D341Med (cell line): Measurements from ENCODE around the gene THSD4.

ENCODE experiments used
- DNase-seq: peaks from one replicate; pipeline ENCODE4 v3.0.0; 2012; ENCODE audit warnings: low spot score

Gene THSD4

DNA sequence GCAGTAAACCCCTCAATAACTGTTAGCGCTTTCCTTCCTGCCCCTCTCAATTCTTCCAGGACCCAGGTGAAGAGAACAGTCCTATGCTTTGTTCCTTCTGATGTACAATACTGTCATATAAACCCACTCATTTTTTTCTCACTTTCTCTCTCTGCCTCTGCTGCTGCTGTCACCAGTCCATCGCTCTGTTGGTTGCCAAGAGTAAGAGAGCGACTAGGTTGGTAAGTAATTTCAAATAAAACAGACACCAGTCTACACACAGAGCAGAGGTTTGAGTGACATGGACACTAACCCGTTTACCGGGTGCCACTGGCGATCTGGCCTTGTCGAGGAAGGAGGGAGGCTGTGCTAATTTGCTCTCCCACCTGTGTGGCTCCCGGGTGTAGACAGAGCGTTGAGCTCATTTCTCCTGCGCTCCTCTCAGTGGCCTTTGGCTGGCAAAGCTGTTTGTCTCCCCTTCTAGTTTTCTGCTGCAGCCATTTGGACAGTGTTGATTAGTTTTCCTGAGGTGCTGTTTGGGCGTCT, 215.4 kb downstream of the THSD4 start:
- DNase-seq: no peak

DNA sequence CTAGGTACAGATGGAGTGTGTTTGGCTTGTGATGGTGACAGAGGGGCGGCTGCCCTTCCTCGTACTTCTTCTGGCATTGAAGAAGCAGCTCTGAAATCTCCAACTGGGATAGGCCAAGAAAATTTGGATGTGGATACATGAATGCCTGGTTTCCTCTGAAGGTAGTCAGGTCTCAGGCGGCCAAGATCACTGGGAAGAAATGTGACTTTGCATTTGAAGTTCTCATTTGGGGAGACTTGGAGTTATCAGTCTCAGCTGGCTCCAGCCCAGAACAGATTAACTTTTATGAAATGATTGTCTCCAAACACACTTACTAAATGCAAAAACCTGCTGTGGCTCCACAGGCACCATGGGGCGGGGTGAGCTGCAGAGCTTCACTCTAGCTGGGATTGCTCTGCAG, 215.9 kb downstream of the THSD4 start:
- no peak for DNase-seq

DNA sequence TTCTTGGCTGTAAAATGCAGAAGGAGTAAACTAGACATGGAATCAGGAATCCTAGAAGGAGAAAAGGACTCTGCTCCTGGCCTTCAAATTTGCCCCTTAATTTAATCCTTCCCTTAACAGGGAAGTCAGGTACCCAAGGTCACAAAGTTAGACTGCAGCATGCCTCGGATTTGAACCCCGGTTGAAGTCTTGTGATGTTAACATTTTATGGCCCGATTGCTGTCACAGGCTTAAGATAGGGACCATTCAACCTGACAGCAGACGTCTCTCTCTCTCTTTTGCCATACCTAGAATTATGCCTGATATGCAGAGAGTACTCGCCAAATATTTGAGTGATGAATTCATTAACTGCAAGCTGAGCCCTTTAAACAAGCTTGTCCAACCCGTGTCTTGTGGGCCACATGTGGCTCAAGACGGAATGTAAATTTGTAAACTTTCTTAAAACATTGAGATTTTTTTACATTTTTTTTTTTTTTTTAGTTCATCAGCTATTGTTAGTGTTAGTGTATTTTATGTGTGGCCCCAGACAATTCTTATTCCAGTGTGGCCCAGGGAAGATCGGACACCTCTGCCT, 217.2 kb downstream of the THSD4 start:
- no peak for DNase-seq

DNA sequence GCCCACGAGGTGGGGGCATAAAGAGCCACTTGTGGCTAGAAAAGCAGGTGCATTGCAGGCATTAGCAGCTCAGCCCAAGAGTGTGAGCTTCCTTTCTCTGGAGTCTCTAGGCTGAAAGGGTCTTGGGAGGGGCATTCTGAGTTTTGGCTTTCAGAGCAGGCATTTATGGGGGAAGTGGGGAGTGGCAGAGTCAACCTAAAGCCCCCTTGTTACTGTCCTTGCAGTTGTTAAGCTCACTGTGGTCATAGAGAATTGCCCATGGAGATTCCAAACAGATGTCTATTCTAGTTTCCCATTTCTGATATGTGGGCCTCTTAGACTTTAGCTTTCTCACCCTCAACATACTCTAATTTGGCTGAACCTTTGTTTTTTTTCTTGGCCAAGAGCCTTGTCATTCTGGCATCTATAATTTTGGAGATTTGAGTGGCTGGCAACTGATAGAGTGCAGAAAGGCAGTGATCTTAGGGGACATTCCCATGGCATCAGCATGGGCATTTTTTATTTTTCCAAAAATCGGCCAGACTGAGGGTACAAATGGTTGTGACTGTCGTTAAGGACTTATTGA, 217.9 kb downstream of the THSD4 start:
- DNase-seq: no peak

DNA sequence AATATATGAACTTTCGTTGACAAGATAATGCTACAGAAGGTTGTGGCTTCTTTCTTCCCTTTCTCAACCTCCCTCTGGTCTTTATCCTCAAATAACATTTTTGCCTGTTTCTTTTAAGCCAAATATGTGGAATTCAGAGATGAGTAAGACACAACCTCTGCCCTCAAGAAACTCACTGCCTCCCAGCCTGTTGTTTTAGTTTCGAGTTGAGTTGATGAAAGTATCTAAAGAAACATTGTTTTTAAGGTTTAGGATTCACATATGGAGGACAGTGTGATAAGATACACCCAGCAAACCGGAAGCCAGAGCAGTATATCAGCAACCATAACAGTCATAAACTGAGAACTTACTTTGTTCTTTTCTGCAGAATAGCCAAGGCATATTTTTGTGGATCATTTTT, 218.6 kb downstream of the THSD4 start:
- DNase-seq: no peak

DNA sequence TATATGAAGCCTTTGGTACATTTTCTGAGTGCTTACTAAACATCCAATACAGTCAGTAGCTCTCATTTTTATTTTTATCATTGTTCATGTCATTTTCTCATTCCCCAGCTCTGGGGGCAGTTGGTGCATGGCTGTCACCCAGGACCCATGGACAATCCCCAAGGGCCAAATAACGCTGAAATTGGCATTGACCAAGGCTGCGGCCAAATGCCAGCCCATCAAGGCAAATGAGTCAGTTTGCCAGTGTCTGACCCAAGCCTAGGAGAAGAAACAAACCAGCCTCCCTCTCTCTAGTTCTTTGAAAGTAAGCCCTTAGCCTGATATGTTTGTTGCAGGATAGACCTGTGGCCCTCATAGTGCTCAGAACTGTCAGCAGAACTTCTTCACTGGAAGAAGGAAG, 219.2 kb downstream of the THSD4 start:
- DNase-seq: no peak

DNA sequence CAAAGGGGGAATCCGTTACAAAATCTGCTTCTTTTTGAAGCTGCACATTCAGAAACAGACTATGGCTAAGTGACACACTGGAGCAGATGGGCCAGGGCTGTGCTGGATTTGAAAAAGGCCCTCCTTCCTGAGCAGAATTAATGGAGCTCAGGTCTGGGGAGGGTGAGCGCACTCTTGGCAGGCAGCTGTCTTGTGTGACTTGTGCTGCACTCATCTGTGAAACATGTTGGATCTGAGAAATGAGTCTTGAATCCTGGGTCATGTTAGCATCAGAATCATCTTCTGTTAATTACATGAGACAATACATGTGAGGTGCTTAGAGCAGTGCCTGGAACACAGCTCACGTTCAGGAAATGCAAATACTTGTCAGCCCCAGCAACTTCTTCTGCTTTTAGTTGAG, 219.6 kb downstream of the THSD4 start:
- no peak for DNase-seq

DNA sequence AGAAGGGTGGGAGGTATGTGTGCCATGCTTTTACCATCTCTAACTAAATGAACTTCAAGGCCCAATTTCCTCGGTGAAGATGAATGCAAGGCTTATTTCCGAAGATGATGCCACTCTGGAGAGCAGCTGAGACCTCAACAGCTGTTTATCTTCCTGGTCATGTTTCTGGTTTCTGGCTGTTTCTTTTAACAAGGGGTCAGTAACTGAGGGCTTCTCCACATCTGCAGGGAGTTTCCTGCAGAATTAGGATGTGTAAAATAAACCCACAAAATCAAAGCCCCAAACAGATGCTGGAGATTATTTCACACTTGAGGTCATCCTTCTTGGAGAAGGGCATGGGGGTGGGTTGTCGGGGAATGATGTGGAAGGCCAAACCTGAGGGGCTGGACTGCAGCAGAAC, 220.3 kb downstream of the THSD4 start:
- no peak for DNase-seq

DNA sequence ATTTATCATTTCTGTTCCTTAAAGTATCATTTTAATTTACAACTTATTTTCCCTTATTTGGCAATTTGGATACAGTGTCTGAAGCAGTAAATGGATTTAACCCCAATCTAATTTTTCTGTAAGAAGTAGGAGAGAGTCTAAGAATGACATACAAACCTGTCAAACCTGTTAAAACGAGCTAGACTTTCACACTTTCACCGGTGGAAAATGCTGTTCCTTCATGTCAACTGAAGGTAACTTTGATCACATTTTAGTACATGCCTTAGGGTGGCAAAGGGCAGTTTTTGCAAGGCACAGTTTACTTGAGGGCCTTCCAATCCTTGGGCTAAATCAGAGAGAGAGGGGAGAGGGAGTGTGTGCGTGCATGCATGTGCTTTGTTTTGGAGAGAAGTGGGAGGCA, 221.4 kb downstream of the THSD4 start:
- DNase-seq: no peak

DNA sequence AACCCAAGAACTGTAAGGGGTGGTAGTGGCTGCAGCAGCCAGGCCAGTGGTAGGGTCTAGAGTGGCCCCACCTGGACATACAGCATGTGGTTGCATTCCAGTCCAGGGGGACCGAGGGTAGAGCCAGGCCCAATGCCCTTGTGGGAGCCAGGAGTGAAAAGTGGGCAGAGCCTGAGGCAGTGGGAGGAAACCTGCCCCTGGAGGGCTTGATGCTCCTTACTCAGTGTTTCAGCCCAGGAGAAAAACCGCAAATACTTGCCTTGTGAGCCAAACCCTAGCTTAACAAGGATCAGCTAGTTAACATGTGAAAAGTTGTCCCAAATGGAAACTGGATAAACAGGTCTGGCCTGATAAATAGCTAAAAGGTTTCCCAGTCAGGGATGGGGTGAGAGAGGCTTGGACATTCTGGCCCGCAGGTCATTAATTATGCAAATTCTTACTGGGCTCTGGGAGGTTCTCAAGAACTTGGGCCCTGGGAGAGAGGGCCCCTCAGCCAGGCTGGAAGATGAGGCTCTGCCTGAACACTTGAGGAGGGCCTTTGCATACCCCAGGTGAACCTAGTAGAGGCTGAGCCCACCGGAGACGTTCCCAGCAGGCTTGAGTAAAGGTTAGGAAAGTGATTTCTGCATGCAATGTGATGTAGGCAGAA, 222.1 kb downstream of the THSD4 start:
- no peak for DNase-seq

DNA sequence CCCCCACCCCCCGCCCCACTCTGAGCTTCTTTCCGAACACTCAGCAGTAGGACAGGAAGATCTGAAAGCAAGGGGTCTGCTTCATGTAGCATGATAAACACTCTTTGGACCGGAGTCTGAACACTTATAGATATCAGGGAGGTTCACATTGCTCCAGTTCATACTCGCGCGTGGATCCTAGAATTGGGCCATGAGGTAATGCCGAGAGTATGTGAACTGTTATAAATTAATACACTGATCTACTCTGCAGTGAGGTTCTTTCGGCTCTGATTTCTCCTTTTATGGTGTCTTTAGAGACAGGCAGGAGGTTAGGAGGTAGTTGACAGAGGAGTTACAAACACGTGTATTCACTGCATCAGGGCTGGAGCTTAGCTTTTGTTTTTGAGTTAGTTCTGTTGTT, 223.0 kb downstream of the THSD4 start:
- DNase-seq: no peak

DNA sequence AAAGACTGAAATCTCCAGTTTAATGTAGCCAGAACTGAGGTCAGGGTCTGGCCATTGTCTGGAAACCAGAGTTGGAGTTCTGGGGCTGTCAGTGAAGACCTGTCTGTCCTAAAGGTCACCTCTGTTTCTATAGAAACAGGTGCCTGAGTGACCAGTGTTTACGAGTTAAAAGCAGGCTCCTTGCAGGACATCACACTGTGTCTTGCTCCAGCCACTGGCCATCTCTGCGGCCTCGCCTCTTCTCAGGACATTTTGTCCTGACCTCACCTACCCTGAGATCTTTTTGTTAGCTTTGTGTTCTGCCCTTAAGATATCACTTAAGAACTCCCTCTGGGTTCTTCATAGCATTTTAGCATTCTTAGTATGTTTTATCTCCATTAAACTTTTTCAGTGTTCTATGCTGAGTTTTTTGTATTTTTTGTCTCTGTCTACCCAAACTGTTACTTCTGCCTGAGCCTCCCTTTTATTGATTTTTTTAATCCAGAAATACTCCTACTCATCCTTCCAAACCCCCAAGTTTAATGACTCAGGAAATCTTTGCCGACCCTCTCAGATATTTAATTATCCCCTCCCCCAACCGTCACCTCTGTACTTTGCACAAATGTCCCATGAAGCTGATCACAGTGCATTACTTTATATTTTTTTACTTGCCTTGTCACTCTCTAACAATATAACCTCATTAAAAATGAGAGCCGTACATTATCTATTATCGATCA, 223.7 kb downstream of the THSD4 start:
- DNase-seq: no peak

DNA sequence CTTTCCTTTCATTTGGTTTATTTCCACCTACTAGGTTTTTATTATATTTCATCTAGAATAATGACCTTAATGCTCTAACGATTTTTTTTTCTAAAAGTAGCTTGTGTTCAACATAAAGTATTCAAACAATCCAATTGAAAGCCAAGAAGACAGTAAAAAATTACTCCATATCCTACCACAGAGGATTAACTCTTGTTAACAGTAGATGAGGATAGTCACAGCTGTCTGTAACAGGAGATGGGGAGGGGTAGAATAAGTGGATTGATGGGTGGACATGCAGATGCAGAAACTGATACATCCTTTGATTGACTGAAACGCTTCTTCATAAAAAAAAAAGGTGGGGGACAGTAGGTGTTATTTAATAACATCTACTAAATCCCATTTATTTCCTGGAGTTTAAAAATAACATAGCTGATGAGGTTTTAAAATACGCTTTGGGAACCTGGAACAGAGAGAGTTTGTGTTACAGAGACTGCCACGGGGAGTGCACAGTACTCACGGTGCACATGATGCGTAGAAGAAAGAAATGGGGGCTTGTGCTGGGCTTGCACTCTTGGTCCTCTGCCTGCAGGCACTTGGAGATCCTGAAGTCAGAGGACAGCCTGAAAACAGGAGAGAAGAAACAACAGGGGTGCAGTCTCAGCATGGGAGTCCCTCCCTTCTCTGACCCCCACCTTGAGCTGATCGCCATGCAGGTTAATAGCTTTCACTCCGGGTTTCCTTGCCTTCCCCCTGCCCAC, 226.7 kb downstream of the THSD4 start:
- no peak for DNase-seq

DNA sequence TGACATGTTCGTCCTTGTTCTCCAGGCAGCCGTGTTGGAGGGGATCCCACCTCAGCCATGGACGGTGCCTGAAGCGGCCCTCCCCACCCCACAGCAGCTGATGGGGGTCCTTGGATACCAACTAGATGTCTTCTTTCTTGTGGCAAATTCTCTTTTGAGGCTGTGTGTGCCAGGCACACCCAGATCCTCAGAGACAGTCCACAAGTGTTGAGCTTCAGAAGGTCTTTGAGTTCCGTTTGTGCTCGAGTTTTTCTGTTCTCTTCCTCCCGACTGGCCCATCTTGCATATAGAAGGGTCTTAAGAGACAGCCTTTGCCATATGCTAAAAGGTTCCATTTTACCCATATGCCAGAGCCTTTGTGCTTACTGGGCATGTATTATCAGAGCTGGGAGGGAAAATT, 227.4 kb downstream of the THSD4 start:
- DNase-seq: no peak

DNA sequence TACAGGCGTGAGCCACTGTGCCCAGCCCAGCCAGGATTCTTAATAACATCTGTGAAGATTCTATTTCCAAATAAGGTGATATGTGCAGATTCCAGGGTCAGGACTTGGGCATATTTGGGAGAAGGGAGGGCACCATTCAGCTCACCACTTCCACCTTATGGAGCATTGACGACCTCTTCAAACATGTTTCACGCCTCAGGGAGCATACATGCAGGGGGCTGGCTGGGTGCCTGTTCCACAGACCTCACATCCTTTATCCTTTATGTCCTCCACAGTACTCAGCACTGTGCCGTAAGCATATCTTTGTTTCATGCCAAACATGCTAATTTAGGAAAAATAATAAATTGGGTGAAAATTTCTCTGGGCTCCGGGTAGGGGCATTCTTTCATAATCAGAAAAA, 229.0 kb downstream of the THSD4 start:
- no peak for DNase-seq

DNA sequence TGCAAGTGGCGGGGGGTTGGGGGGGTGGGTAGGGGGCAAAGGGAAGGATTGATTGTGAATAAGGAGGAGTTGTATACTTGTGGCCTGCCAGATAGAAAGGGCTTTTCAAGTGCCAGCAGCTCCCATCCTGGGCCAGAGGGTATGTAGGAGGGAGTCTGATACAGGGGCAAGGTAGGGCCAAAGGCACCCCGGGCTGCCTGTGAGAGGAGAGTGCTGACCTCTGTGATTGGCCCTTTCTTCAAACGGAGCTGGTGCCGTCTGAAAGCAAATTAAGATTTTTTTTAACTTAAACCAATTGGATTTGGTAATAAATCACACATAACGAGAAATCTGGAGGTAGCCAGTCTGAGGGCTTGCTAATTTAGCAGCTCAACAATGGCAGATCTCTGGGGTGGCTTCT, 229.9 kb downstream of the THSD4 start:
- DNase-seq: no peak

DNA sequence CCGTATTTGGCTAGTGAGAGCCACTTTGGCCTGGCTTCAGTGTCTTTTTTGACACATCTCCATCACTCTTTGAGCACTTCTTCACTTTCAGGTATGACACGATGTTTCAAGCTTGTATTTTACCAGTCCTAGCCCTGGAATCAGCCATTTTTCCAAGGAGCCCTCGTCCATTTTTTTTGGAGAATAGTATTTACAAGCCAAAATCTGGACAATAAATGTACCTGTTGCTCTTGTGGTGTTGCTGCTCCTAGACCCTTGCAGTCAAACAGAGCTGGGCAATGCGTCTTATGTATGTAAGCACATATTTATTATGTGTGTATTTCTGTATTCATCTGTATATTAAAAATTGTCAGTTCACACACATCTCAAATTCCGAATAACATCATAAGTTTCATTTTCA, 231.2 kb downstream of the THSD4 start:
- DNase-seq: no peak

DNA sequence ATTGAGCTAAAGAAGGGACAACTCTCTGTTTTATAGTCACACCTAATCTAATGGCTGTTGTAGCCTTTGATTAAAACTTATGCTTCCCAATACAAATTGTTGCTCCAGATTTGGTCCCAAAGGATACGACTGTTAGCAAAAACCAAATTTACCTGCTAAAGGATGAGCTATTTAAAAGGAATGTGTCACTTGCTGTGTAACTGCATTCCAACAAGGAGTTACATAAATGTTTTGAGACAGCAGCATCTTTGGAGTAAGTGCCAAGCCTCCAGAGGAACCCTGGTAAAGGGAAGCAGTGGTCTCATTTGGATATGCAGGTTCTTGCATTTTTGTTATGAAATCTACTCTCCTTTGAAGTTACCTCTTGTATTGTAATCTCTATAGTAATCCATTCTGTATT, 233.3 kb downstream of the THSD4 start:
- no peak for DNase-seq

DNA sequence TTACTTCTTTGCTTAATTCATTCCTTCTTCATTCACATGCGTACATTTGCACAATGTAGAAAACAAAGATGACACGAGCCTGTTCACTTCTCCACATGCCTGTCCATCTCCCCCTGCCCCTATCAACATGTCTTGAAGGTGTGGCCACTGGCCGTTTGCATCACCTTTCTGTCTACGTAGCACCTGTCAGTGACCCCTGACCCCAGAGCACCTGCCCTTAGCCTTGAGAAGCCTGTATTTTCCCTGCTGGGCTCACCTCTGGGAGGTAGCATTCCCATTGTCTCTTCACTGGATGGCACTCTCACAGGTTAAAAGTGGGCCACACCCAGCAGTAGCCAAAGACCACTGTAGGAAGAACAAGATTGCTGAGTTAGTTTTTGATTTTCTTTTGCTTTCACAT, 234.1 kb downstream of the THSD4 start:
- DNase-seq: no peak

DNA sequence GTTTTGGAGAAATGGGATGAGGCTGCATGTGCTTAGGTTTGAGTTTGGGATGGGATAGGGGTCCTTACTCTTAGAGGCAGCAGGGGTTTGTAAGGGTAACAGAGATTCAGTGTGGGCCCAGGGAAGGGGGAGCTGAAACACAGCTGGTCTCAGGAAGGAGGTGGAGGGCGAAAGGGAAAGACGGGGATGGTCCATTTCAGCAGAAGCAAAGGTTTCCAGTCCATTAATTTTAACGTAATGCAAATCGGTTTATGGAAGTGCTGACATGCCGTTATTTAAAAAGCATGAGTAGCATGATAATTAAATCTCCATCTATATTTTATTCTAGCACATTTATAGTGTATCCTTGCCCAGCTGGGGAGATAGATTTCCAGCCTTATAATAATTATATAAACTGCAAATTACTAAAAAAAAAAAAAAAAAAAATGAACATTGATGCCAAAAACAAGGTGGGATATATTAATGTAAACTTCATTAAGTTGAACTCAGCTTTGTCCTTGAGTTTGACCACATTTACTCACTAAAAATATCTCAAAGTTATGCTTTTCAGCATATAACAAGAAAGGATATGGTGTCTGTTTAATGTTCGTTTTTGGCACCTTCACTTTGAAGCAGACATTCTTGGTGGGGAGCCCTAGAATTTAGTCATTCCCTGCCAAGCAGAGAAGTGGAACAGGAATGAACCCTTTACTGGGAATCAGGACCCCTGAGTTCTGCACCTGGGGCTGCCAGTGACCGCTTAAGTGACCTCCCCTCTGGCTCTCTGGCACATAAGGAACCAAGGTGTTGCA, 234.7 kb downstream of the THSD4 start:
- DNase-seq: no peak

DNA sequence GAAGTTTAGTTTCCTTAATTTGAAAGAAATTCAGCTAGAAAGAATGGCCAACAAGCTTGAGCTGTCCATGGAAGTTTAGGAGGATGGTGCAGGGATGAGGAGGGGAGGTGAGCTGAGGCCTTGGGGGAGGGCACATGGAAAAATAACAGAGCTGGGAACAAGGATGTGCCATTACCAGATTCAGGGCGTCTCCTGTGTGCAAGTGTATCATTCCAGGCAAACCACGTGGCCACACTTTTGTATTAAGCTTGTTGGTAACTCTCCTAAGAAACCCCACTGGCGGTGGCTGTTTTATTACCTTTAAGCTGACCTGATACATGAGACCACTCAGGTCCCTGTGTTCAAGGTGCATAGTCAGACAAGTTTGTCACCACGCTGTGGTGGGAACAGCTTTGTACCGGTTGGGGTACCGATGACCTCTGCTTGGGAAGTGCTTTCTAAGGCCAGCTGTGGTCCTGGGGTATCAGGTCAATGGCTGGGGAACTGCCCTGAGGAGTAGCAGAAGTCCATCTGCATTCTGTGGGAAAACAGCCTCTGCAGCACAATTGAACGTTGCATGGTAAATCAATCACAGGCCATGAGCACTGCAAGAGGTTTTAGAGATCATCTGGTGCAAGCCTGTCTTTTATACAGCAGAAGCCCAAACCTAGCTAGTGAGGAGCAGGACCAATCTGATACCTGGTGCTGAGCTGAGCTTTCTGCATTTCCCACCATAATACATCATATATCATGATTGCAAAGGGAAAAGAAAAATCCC, 235.5 kb downstream of the THSD4 start:
- no peak for DNase-seq
